Activated naive CD8-positive, alpha-beta T cell (primary cell): ENCODE measurements around the gene POLR2A.
"Not testable (repeated sequence)": the region's sequence is repeated elsewhere in the genome, so short reads cannot be mapped to it uniquely, and the experiment has no call there.

Experiments used
- H3K27ac Mint-ChIP-seq: one replicate; pipeline ENCODE4 v1.8.0; 2021; ENCODE audit warnings: mixed read lengths
- H3K27me3 Mint-ChIP-seq: one replicate; pipeline ENCODE4 v1.8.0; 2021; ENCODE audit warnings: mixed read lengths
- H3K36me3 Mint-ChIP-seq: one replicate; pipeline ENCODE4 v1.8.0; 2021; ENCODE audit warnings: mixed read lengths
- H3K4me1 Mint-ChIP-seq: one replicate; pipeline ENCODE4 v1.8.0; 2021; ENCODE audit warnings: low read depth, mixed read lengths
- H3K4me3 Mint-ChIP-seq: one replicate; pipeline ENCODE4 v1.8.0; 2021; ENCODE audit warnings: mild to moderate bottlenecking, mixed read lengths
- H3K9me3 Mint-ChIP-seq: one replicate; pipeline ENCODE4 v1.8.0; 2021; ENCODE audit warnings: low read depth, mixed read lengths

POLR2A gene

DNA sequence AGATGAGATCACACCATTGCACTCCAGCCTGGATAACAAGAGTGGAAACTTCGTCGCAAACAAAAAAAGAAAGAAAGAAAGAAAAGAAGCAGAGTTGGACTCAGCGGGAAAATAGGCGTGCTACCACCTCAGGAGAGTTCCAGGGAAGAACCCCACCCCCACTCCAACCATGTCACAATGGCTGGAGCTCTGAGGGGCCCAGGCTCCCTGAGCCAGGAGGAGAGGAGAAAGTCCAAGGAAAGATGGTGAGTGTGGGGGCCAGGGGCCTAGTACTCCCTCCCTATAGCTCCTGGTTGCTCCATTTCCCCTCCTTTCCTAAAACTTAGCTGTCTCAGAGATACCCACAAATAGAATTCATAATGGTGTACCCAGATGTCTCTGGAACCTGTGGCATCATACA lies 2.9 kb upstream of the POLR2A start, which contains the start of gene SLC35G6:
TSS of gene SLC35G6 (plus strand) at position 172 of the 400 bp plus-strand sequence. CDS start at position 243, 71 bp downstream.
- not testable (repeated sequence) for H3K9me3 Mint-ChIP-seq, H3K36me3 Mint-ChIP-seq, H3K27me3 Mint-ChIP-seq
- H3K27ac Mint-ChIP-seq: peak within 1 kb of the TSS; percentile 94
- peak within 1 kb of the TSS; percentile 92 for H3K4me3 Mint-ChIP-seq
- H3K4me1 Mint-ChIP-seq: peaks cover 66% of the 10 kb centered on the region

DNA sequence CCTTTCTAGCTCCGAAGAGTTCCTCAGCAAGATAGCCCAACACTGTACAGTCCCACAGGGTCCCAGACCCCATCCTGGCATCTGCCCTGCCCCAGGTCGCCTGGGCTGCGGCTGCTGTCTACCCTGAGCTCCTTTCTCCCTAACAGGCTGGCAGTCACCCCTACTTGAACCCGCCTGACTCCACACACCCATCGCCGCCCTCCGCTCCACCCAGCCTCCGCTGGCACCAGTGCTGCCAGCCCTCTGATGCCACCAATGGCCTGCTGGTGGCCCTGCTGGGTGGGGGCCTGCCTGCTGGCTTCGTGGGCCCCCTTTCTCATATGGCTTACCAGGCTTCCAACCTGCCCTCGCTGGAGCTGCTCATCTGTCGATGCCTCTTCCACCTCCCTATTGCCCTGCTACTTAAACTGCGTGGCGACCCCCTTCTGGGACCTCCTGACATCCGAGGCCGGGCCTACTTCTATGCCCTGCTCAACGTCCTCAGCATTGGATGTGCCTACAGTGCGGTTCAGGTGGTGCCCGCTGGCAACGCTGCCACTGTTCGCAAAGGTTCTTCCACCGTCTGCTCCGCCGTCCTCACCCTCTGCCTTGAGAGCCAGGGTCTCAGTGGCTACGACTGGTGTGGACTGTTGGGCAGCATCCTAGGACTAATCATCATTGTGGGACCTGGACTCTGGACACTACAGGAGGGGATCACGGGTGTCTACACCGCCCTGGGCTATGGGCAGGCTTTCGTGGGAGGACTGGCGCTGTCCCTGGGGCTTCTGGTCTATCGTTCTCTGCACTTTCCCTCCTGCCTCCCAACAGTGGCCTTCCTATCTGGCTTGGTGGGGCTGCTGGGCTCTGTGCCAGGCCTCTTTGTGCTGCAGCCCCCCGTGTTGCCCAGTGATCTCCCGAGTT lies 2.1 kb upstream of the POLR2A start:
- Mint-ChIP-seq H3K4me3 (peak overlapping the region; percentile 98), H3K4me1 (peaks cover 66% of the 10 kb centered on the region), H3K27ac (peak overlapping the region; percentile 100)
- not testable (repeated sequence) for H3K36me3 Mint-ChIP-seq, H3K9me3 Mint-ChIP-seq, H3K27me3 Mint-ChIP-seq

- Mint-ChIP-seq H3K27ac (peak overlapping the region; percentile 100), H3K4me3 (peak overlapping the region; percentile 98), H3K4me1 (peaks cover 66% of the 10 kb centered on the region)
- not testable (repeated sequence) for H3K36me3 Mint-ChIP-seq, H3K27me3 Mint-ChIP-seq, H3K9me3 Mint-ChIP-seq
These were observed 1.5 kb upstream of the POLR2A start for GRCh38 chr17:7482742-7483088.

- no peaks in the 10 kb centered on the region for H3K9me3 Mint-ChIP-seq
- H3K4me3 Mint-ChIP-seq: peak overlapping the region; percentile 98
- H3K36me3 Mint-ChIP-seq: peaks cover 9% of the 10 kb centered on the region
- no peaks in the 10 kb centered on the region for H3K27me3 Mint-ChIP-seq
- peak overlapping the region; percentile 100 for H3K27ac Mint-ChIP-seq
- H3K4me1 Mint-ChIP-seq: peaks cover 63% of the 10 kb centered on the region
These were observed 705 bp upstream of the POLR2A start for GRCh38 chr17:7483255-7484066.

- peaks cover 71% of the 10 kb centered on the region for H3K4me1 Mint-ChIP-seq
- no peaks in the 10 kb centered on the region for H3K9me3 Mint-ChIP-seq
- H3K27ac Mint-ChIP-seq: peak overlapping the region; percentile 100
- H3K36me3 Mint-ChIP-seq: peaks cover 9% of the 10 kb centered on the region
- H3K4me3 Mint-ChIP-seq: peak overlapping the region; percentile 98
- no peaks in the 10 kb centered on the region for H3K27me3 Mint-ChIP-seq
These were observed 782 bp downstream of the POLR2A start for GRCh38 chr17:7484919-7485377.

DNA sequence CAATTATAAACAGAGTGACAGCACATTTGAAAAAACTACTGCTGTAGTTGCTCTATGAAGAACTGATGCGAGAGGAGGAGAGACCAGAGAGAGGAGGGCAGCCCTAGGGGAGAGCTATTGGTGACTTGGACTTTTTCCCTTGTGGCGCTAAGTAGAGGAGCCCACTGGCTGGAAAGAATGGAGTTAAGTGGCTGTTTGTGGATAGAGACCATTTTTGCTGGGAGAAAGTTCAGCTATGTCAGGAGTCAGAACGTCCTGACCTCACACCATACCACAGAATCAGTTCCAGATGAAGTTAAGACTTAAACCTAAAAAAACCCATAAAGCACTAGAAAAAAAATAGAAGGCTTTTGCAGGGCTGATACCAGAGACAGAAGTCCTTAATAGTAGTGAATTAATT lies 2.0 kb downstream of the POLR2A start:
- H3K27ac Mint-ChIP-seq: peak overlapping the region; percentile 83
- H3K4me3 Mint-ChIP-seq: peak overlapping the region; percentile 98
- no peaks in the 10 kb centered on the region for H3K9me3 Mint-ChIP-seq
- H3K4me1 Mint-ChIP-seq: peaks cover 72% of the 10 kb centered on the region
- peaks cover 9% of the 10 kb centered on the region for H3K36me3 Mint-ChIP-seq
- H3K27me3 Mint-ChIP-seq: no peaks in the 10 kb centered on the region

DNA sequence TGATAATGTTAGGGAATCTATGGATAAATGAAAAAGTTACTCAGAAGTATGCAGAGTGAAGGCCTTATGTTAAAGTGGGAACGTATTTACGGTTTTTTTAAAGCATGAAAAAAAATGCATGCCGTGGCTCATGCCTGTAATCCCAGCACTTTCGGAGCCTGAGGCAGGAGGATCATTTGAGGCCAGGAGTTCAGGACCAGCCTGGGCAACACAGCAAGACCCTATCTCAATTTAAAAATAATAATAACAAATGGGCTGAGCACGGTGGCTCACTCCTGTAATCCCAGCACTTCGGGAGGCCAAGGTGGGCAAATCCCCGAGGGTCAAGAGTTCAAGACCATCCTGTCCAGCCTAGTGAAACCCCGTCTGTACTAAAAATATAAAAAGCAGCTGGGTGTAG lies 6.0 kb downstream of the POLR2A start:
- peaks cover 78% of the 10 kb centered on the region for H3K4me1 Mint-ChIP-seq
- H3K27ac Mint-ChIP-seq: no peak overlapping the region
- no peaks in the 10 kb centered on the region for H3K27me3 Mint-ChIP-seq
- no peak overlapping the region for H3K4me3 Mint-ChIP-seq
- no peaks in the 10 kb centered on the region for H3K9me3 Mint-ChIP-seq
- peaks cover 8% of the 10 kb centered on the region for H3K36me3 Mint-ChIP-seq

DNA sequence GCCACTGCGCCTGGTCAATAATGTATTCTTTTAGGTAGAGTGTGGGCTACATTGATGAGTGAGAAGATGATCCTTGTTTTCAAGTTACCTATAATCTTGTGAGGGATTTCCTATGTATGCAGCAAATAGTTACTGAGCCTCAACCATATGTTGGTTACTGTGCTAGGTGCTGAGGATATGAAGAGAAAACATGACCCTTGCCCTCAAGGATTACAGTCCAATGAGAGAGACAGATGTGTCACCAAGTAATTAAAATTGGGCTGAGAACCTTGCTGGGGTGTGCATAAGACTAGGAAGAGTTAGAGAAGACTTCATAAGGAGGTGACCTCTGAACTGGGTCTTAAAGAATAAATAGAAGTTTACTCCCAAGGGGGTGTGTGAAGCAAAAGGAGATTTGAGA lies 7.4 kb downstream of the POLR2A start:
- no peaks in the 10 kb centered on the region for H3K9me3 Mint-ChIP-seq
- peak overlapping the region; percentile 51 for H3K4me3 Mint-ChIP-seq
- peaks cover 3% of the 10 kb centered on the region for H3K36me3 Mint-ChIP-seq
- H3K4me1 Mint-ChIP-seq: peaks cover 70% of the 10 kb centered on the region
- peak overlapping the region; percentile 46 for H3K27ac Mint-ChIP-seq
- no peaks in the 10 kb centered on the region for H3K27me3 Mint-ChIP-seq

DNA sequence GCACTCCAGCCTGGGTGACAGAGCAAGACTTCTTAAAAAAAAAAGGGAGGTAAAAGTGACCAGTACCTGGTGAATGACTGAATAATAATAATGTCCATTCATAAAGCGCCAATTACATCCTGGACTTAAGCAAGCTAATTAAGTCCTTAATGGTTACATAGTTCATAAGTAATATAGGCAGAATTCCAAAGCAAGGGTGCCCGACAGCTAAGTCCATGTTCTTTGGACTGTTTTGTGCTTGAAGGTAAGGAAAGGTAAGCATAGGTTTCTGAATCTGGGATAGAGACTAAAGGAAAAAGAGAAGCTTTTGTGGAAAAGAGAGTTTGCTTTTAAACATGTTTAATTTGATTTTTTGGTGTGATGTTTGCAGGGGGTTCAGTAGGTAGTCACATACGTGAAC lies 9.8 kb downstream of the POLR2A start:
- H3K27me3 Mint-ChIP-seq: no peaks in the 10 kb centered on the region
- no peak overlapping the region for H3K4me3 Mint-ChIP-seq
- peaks cover 50% of the 10 kb centered on the region for H3K4me1 Mint-ChIP-seq
- H3K27ac Mint-ChIP-seq: peak overlapping the region; percentile 54
- no peaks in the 10 kb centered on the region for H3K9me3 Mint-ChIP-seq
- peaks cover 2% of the 10 kb centered on the region for H3K36me3 Mint-ChIP-seq

DNA sequence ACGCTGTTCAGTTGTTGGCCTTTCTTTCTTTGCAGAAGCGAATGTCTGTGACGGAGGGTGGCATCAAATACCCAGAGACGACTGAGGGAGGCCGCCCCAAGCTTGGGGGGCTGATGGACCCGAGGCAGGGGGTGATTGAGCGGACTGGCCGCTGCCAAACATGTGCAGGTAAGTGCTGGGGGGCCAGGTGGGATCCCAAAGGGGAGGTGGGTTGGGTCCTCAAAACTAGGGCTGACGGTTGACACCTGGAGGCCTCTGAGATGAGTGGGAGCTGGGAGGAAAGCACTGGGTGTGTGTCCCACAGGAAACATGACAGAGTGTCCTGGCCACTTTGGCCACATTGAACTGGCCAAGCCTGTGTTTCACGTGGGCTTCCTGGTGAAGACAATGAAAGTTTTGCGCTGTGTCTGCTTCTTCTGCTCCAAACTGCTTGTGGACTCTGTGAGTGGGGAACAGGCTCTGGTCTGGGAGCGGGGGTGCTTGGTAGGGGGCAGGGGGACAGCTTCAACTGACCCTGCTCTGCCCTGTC lies 11.8 kb downstream of the POLR2A start:
- no peak overlapping the region for H3K27ac Mint-ChIP-seq
- no peak overlapping the region for H3K4me3 Mint-ChIP-seq
- no peaks in the 10 kb centered on the region for H3K27me3 Mint-ChIP-seq
- H3K9me3 Mint-ChIP-seq: no peaks in the 10 kb centered on the region
- peaks cover 5% of the 10 kb centered on the region for H3K36me3 Mint-ChIP-seq
- peaks cover 34% of the 10 kb centered on the region for H3K4me1 Mint-ChIP-seq

DNA sequence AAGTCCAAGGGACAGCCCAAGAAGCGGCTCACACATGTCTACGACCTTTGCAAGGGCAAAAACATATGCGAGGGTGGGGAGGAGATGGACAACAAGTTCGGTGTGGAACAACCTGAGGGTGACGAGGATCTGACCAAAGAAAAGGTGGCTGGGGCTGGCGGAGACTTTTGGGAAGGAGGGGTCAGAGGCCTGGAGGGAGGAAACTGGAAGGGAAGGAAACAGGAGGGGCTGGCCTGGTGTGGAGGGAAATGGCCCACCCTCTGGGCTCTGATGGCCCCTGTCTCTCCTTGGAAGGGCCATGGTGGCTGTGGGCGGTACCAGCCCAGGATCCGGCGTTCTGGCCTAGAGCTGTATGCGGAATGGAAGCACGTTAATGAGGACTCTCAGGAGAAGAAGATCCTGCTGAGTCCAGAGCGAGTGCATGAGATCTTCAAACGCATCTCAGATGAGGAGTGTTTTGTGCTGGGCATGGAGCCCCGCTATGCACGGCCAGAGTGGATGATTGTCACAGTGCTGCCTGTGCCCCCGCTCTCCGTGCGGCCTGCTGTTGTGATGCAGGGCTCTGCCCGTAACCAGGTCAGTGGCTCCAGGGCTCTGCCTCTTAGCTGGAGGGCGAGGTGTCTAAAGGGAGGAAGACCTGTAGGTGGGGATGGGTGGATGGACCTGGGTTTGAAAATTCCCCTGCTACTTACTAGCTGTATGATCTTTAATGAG lies 12.5 kb downstream of the POLR2A start:
- H3K27me3 Mint-ChIP-seq: no peaks in the 10 kb centered on the region
- peaks cover 5% of the 10 kb centered on the region for H3K36me3 Mint-ChIP-seq
- peaks cover 30% of the 10 kb centered on the region for H3K4me1 Mint-ChIP-seq
- no peak overlapping the region for H3K27ac Mint-ChIP-seq
- H3K4me3 Mint-ChIP-seq: no peak overlapping the region
- H3K9me3 Mint-ChIP-seq: no peaks in the 10 kb centered on the region

DNA sequence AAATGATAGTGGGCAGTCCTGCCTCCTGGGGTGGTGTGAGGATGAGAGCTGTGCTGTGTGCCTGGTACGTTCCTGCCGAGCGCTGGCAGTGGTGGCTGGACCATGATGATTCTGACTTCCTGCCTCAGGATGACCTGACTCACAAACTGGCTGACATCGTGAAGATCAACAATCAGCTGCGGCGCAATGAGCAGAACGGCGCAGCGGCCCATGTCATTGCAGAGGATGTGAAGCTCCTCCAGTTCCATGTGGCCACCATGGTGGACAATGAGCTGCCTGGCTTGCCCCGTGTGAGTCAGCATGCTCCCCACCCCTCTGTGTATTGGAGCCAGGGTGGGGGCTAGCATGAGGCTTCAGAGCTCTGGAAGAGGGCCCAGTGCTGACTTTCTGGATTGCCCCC lies 13.1 kb downstream of the POLR2A start:
- no peak overlapping the region for H3K27ac Mint-ChIP-seq
- H3K36me3 Mint-ChIP-seq: peaks cover 5% of the 10 kb centered on the region
- no peaks in the 10 kb centered on the region for H3K27me3 Mint-ChIP-seq
- H3K4me1 Mint-ChIP-seq: peaks cover 25% of the 10 kb centered on the region
- H3K4me3 Mint-ChIP-seq: no peak overlapping the region
- no peaks in the 10 kb centered on the region for H3K9me3 Mint-ChIP-seq

DNA sequence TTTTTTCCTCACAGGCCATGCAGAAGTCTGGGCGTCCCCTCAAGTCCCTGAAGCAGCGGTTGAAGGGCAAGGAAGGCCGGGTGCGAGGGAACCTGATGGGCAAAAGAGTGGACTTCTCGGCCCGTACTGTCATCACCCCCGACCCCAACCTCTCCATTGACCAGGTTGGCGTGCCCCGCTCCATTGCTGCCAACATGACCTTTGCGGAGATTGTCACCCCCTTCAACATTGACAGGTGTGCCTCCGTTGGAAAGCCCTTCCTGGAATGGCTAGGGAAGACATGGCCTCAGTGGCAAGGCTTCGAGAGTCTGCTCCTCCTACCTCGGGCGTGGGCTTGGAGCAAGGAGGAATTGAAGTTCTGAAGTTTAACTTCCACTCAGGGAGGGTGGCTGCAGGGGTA lies 13.5 kb downstream of the POLR2A start:
- Mint-ChIP-seq H3K36me3 (peaks cover 5% of the 10 kb centered on the region), H3K27me3 (no peaks in the 10 kb centered on the region), H3K27ac (no peak overlapping the region), H3K4me1 (peaks cover 21% of the 10 kb centered on the region), H3K9me3 (no peaks in the 10 kb centered on the region), H3K4me3 (no peak overlapping the region)

DNA sequence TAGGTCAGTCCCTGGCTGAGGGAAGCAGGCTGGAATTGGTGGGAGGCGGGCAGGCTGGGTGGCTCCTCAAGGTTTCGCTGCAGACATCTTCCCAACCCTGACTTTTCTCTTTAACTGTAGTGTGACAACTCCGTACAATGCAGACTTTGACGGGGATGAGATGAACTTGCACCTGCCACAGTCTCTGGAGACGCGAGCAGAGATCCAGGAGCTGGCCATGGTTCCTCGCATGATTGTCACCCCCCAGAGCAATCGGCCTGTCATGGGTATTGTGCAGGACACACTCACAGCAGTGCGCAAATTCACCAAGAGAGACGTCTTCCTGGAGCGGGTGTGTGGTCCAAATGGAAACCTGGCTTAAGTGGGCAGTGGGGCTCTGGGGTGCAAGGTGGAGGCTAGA lies 15.0 kb downstream of the POLR2A start:
- Mint-ChIP-seq H3K9me3 (no peaks in the 10 kb centered on the region), H3K27me3 (no peaks in the 10 kb centered on the region), H3K4me1 (peaks cover 6% of the 10 kb centered on the region), H3K27ac (no peak overlapping the region), H3K4me3 (no peak overlapping the region), H3K36me3 (peaks cover 5% of the 10 kb centered on the region)
